ENCODE results near the gene ARHGEF1. TPM values are rescaled to one million over a fixed set of nuclear protein-coding genes. Genes with fewer than 3 reads are reported as not detected.

The ARHGEF1 gene
- total and polyA plus RNA-seq, 5 experiments from 2014 or later, result 161 to 1,239 (median 346) TPM

DNA sequence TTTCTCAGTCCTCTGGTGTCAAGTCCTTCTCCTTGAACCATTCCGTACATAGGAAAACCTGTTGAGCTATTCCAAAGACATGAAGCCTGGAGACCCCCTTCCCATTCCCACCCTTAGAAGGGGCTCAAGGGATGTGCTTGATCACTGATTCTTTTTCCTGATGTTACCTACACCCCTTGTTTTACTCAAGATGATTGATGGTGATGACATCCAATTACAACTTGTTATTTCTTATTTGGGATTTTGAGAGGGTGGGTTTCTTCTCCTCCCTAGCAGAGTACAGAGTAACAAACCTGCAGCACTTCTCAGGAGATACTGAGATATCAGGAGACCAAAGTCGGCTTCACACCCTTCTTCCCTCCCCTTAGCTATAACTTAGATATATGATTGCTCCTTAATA is 29.6 kb upstream of the ARHGEF1 start:
- no peaks in the 10 kb centered on the region for H3K9me3 Mint-ChIP-seq
- H3K4me1 Mint-ChIP-seq, result no peaks in the 10 kb centered on the region
- H3K27me3 Mint-ChIP-seq, result peaks cover 0 to 8% (median 1%) of the 10 kb centered on the region in 5 donors
- ATAC-seq, result no peak
- no peaks in the 10 kb centered on the region for H3K36me3 Mint-ChIP-seq
- H3K4me3 Mint-ChIP-seq, result no peak overlapping the region
- no peak overlapping the region for H3K27ac Mint-ChIP-seq
- no peak for DNase-seq
- POLR2A ChIA-PET, result interaction anchor here (0.8 kb wide), 1 partner anchor 105 kb away, joined by 3 read pairs; no protein-coding TSS in a partner anchor

DNA sequence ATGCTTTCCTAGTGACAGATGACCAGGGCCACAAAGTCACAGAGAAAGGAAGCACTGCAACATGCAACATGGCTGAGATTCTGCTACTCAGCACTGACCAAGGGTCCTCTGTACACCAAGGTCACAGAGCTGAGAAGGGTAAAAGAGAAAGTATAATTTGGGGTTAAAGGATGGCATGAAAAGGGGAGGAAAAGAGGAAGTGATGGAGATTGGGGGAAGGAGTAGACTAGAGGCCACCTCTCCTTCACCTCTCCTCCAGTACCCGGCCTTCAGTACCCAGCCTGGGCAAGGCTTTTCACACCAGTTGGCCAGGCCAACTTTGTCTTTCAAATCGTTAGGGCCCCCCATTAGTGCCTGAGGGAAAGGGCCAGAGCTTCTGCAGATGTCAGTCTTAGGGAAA is 29.2 kb upstream of the ARHGEF1 start:
- POLR2A ChIA-PET, result interaction anchor here (0.8 kb wide), 1 partner anchor 105 kb away, joined by 3 read pairs; no protein-coding TSS in a partner anchor
- no peak overlapping the region for H3K4me3 Mint-ChIP-seq
- H3K27me3 Mint-ChIP-seq, result peaks cover 0 to 8% (median 1%) of the 10 kb centered on the region in 5 donors
- H3K4me1 Mint-ChIP-seq, result no peaks in the 10 kb centered on the region
- no peaks in the 10 kb centered on the region for H3K9me3 Mint-ChIP-seq
- H3K27ac Mint-ChIP-seq, result no peak overlapping the region
- DNase-seq, result no peak
- no peak for ATAC-seq
- H3K36me3 Mint-ChIP-seq, result no peaks in the 10 kb centered on the region

GRCh38 chr19:41859213-41859617 is 23.8 kb upstream of the ARHGEF1 start:
- peaks cover 0 to 3% (median 0%) of the 10 kb centered on the region in 5 donors for H3K27me3 Mint-ChIP-seq
- POLR2A ChIA-PET, result interaction anchor here (1.0 to 4.1 kb wide), 23 partner anchors 9 to 596 kb away, joined by 3 to 253 read pairs (median 8); partner anchors contain the start of genes ARHGEF1, CD79A and RABAC1
- peak overlapping the region; percentile 80 to 100 (median 94) for H3K4me3 Mint-ChIP-seq
- no peaks in the 10 kb centered on the region for H3K9me3 Mint-ChIP-seq
- no peak for DNase-seq
- no peak for ATAC-seq
- H3K27ac Mint-ChIP-seq, result peak overlapping the region; percentile 84 to 99 (median 96)
- H3K36me3 Mint-ChIP-seq, result peaks cover 0 to 37% (median 14%) of the 10 kb centered on the region in 3 donors
- peaks cover 28 to 46% (median 39%) of the 10 kb centered on the region in 4 donors for H3K4me1 Mint-ChIP-seq

GRCh38 chr19:41859618-41860418 is 23.2 kb upstream of the ARHGEF1 start, which contains the start of gene RPS19:
RPS19 (plus strand) TSS chr19:41860255; CDS start chr19:41860775, 520 bp downstream.
- Mint-ChIP-seq H3K27me3 (no peaks in the 10 kb centered on the region), H3K36me3 (peaks cover 0 to 43% (median 14%) of the 10 kb centered on the region in 3 donors)

GRCh38 chr19:41860419-41861115 is 22.4 kb upstream of the ARHGEF1 start:
- peaks cover 0 to 50% (median 14%) of the 10 kb centered on the region in 3 donors for H3K36me3 Mint-ChIP-seq
- peak in 1 of 10 donors; percentile 22 for DNase-seq

More at GRCh38 chr19:41859618-41860418, 23.2 kb upstream of the ARHGEF1 start, which contains the start of gene RPS19:
- peak within 1 kb of the TSS; percentile 80 to 100 (median 95) for H3K4me3 Mint-ChIP-seq
- H3K4me1 Mint-ChIP-seq, result peaks cover 28 to 52% (median 44%) of the 10 kb centered on the region in 4 donors
- DNase-seq, result peak; percentile 94 to 99 (median 98)
- peak within 1 kb of the TSS; percentile 84 to 99 (median 97) for H3K27ac Mint-ChIP-seq
- ATAC-seq, result peak; percentile 82 to 86
- H3K9me3 Mint-ChIP-seq, result no peaks in the 10 kb centered on the region
- POLR2A ChIA-PET, result interaction anchor here (0.5 to 4.1 kb wide), 25 partner anchors 9 to 598 kb away, joined by 3 to 253 read pairs (median 8); partner anchors contain the start of genes ARHGEF1, CD79A and RABAC1

GRCh38 chr19:41861116-41861768 is 21.7 kb upstream of the ARHGEF1 start:
- no peaks in the 10 kb centered on the region for H3K9me3 Mint-ChIP-seq
- ATAC-seq, result no peak
- peak overlapping the region; percentile 81 to 99 (median 93) for H3K27ac Mint-ChIP-seq
- no peaks in the 10 kb centered on the region for H3K27me3 Mint-ChIP-seq
- peaks cover 31 to 59% (median 50%) of the 10 kb centered on the region in 4 donors for H3K4me1 Mint-ChIP-seq
- peaks cover 0 to 53% (median 14%) of the 10 kb centered on the region in 3 donors for H3K36me3 Mint-ChIP-seq
- peak overlapping the region; percentile 80 to 100 (median 92) for H3K4me3 Mint-ChIP-seq
- DNase-seq, result no peak
- POLR2A ChIA-PET, result interaction anchor here (2.1 to 4.1 kb wide), 7 partner anchors 7 to 85 kb away, joined by 4 to 253 read pairs (median 20); partner anchors contain the start of genes ARHGEF1 and CD79A

More at GRCh38 chr19:41860419-41861115, 22.4 kb upstream of the ARHGEF1 start:
- ATAC-seq, result no peak
- Mint-ChIP-seq H3K4me1 (peaks cover 28 to 56% (median 46%) of the 10 kb centered on the region in 4 donors), H3K9me3 (no peaks in the 10 kb centered on the region), H3K27ac (peak overlapping the region; percentile 81 to 99 (median 94)), H3K27me3 (no peaks in the 10 kb centered on the region), H3K4me3 (peak overlapping the region; percentile 80 to 100 (median 92))
- POLR2A ChIA-PET, result interaction anchor here (1.0 to 4.1 kb wide), 23 partner anchors 8 to 597 kb away, joined by 4 to 253 read pairs (median 8); partner anchors contain the start of genes ARHGEF1, CD79A and RABAC1

DNA sequence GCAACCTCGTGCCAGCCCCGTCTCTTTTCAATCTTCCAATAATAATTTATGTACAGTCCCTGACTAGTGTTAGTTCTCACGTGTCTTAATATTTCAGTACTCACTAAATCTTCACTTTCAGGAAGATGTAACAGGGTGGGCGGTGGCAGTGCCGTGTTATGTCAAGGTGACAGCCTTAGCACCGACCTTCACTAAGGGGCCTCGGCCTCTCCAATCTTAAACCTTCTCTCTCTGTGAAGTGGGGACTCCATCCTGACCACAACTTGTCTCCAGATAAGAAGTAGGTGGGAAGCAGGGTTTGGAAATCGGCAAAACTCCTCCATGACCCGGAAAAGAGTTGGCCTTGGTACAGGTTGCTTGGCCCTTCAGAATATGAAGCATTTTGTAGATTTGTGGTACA is 21.1 kb upstream of the ARHGEF1 start:
- no peak for DNase-seq
- no peaks in the 10 kb centered on the region for H3K9me3 Mint-ChIP-seq
- POLR2A ChIA-PET, result interaction anchor here (1.6 to 17.2 kb wide), 7 partner anchors 12 to 97 kb away, joined by 4 to 819 read pairs (median 51); partner anchors contain the start of genes ARHGEF1, CD79A and RABAC1
- H3K27me3 Mint-ChIP-seq, result no peaks in the 10 kb centered on the region
- H3K36me3 Mint-ChIP-seq, result peaks cover 0 to 59% (median 14%) of the 10 kb centered on the region in 3 donors
- H3K4me3 Mint-ChIP-seq, result peak overlapping the region; percentile 80 to 100 (median 92)
- ATAC-seq, result no peak
- peak overlapping the region; percentile 28 to 99 (median 92) for H3K27ac Mint-ChIP-seq
- peaks cover 32 to 63% (median 54%) of the 10 kb centered on the region in 4 donors for H3K4me1 Mint-ChIP-seq

DNA sequence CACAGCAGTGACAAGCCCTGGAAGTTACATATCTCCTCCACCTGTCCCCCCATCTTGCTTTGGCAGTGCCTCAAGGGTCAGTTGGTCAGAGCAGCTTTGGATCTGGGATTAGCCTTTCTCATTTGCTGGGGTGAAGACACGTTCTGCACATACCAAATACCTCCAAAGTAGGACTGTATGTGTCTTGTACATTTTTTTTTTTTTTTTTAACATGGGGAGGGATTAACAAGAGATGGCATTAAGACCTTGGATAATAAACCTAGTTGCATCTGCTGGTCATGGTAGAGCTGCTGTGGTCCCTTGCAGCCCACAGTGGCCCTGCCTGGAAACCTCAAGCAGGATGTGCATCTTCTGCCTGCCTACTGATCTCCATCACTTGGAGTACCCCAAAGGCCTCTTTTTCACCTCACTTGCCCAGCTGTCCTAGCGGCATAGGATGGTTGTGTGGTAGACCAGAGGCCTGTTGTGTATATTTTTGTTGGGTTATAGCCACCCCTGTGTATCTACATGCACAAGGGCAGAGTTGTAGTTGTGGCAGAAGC is 20.5 kb upstream of the ARHGEF1 start:
- Mint-ChIP-seq H3K4me1 (peaks cover 32 to 65% (median 56%) of the 10 kb centered on the region in 4 donors), H3K27ac (peak overlapping the region in 9 of 10 donors; percentile 5 to 97 (median 89)), H3K36me3 (peaks cover 0 to 63% (median 14%) of the 10 kb centered on the region in 3 donors), H3K27me3 (no peaks in the 10 kb centered on the region), H3K4me3 (peak overlapping the region in 9 of 10 donors; percentile 79 to 100 (median 88)), H3K9me3 (no peaks in the 10 kb centered on the region)
- no peak for ATAC-seq
- no peak for DNase-seq
- POLR2A ChIA-PET, result interaction anchor here (0.6 to 17.2 kb wide), 7 partner anchors 12 to 573 kb away, joined by 3 to 819 read pairs (median 5); partner anchors contain the start of genes ARHGEF1, CD79A and RABAC1

DNA sequence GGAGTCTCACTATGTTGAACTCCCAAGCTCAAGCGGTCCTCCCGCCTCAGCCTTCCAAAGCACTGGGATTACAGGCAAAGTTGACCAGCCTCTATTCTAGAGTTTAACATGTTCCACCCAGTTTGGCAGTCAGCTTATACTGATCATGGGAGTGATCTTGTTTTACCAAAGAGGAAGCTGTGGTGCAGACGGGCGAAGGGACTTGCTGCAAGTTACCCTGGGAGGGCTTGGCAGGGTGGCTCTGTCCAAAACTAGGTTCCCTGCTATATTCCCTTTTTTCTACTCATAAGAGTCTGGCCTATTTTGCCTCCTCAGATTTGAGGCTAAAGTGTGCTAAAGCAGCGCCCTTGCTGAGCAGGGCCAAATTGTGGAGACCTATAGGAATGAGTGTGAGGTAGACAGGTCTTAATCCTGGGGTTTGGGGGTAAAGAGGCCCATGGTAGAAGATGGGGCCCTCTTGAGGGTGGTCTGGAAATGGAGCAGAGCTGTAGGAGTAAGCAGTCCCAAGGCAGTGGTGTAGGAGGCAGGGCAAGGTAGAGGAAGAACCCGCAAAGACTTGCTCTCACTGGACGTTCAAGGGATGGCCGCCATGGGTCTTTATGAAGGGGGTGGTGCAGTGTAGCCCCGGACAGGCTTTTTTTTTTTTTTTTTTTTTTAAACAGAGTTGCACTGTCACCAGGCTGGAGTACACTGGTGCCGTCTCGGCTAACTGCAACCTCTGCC is 19.6 kb upstream of the ARHGEF1 start:
- H3K27me3 Mint-ChIP-seq, result no peaks in the 10 kb centered on the region
- H3K4me3 Mint-ChIP-seq, result peak overlapping the region in 9 of 10 donors; percentile 20 to 99 (median 79)
- H3K27ac Mint-ChIP-seq, result peak overlapping the region; percentile 63 to 93 (median 84)
- H3K9me3 Mint-ChIP-seq, result no peaks in the 10 kb centered on the region
- DNase-seq (no peak), ATAC-seq (no peak)
- peaks cover 38 to 73% (median 65%) of the 10 kb centered on the region in 4 donors for H3K4me1 Mint-ChIP-seq
- POLR2A ChIA-PET, result interaction anchor here (0.6 to 17.2 kb wide), 10 partner anchors 11 to 573 kb away, joined by 3 to 819 read pairs (median 4); partner anchors contain the start of genes ARHGEF1, CD79A and RABAC1
- peaks cover 0 to 70% (median 14%) of the 10 kb centered on the region in 3 donors for H3K36me3 Mint-ChIP-seq

GRCh38 chr19:41864374-41864773 is 18.6 kb upstream of the ARHGEF1 start:
- DNase-seq (no peak), ATAC-seq (no peak)
- H3K9me3 Mint-ChIP-seq, result no peaks in the 10 kb centered on the region
- peaks cover 40 to 74% (median 69%) of the 10 kb centered on the region in 4 donors for H3K4me1 Mint-ChIP-seq
- H3K36me3 Mint-ChIP-seq, result peaks cover 0 to 77% (median 14%) of the 10 kb centered on the region in 3 donors
- H3K27me3 Mint-ChIP-seq, result no peaks in the 10 kb centered on the region
- H3K4me3 Mint-ChIP-seq, result peak overlapping the region in 4 of 10 donors; percentile 47 to 80 (median 56)
- POLR2A ChIA-PET, result interaction anchor here (1.0 to 17.2 kb wide), 5 partner anchors 10 to 95 kb away, joined by 3 to 819 read pairs (median 3); partner anchors contain the start of genes ARHGEF1, CD79A and RABAC1
- peak overlapping the region in 8 of 10 donors; percentile 40 to 87 (median 81) for H3K27ac Mint-ChIP-seq

Measured in naive thymus-derived CD8-positive, alpha-beta T cell (primary cell).